HCT116 (cell line): Measurements from ENCODE around the gene SC5D. TPM values are rescaled to one million over a fixed set of nuclear protein-coding genes. Genes with fewer than 3 reads are reported as not detected.

Experiments used
- ATAC-seq: fragments of 200-7000 bp; cut with Tn5 transposase; 2 replicates; pipeline ENCODE4 v1.9.1; 2020; ENCODE audit warnings: mild to moderate bottlenecking, moderate library complexity
- BruUV-seq: library from RNA; stranded (reverse); fragments of 400-500 nt; replicated peaks from 2 replicates; lab custom pipeline; 2021; lab: Mats Ljungman, UMichigan
- CTCF ChIA-PET: fragments of 300-600 bp; sonication (Branson Sonifier 250); formaldehyde crosslinking; loops from one replicate; lab custom pipeline; 2021; ENCODE audit warnings: antibody characterized with exemption; lab: Charles Lee
- POLR2A ChIA-PET: fragments of 300-600, 350-600 bp; sonication (Branson Sonifier 250); formaldehyde crosslinking; loops from one replicate; lab custom pipeline; 2021; ENCODE audit warnings: antibody characterized with exemption; lab: Charles Lee
- RAD21 ChIA-PET, 2 experiments: fragments of 300-600 bp; sonication (Branson Sonifier 250); formaldehyde crosslinking; loops; one replicate each; lab custom pipeline; 2023; ENCODE audit warnings: low total read pairs in 2 of 2; ENCODE audit not compliant: uncharacterized antibody in 2 of 2, unreplicated experiment in 2 of 2, low non-redundant PET in 1 of 2; lab: Charles Lee
- DNase-seq: peaks from one replicate; pipeline ENCODE4 v3.0.0-alpha.2; 2010; ENCODE audit warnings: low read depth, low spot score
- H2AFZ ChIP-seq: fragments of 200-600 bp; shearing (Covaris generic), sonication (generic); 2 replicates; pipeline ENCODE4 v1.6.1; 2017; ENCODE audit warnings: low read depth, mixed run types, mixed read lengths, antibody characterized with exemption, low read length; ENCODE audit not compliant: poor library complexity, severe bottlenecking
- H3K27ac ChIP-seq: 2 replicates; pipeline ENCODE4 v1.5.1; 2012; ENCODE audit warnings: low read depth, low read length
- H3K27me3 ChIP-seq: fragments of 200-600 bp; sonication (generic); 2 replicates; pipeline ENCODE4 v1.6.1; 2016; ENCODE audit warnings: mixed run types, low read length, mixed read lengths; ENCODE audit not compliant: insufficient read depth
- H3K36me3 ChIP-seq, 2 experiments: fragments of 200-500 bp in 1 of 2; fragments of 200-600 bp in 1 of 2; sonication (Bioruptor generic) in 1 of 2; sonication (generic) in 1 of 2; 2 replicates each; pipeline versions ENCODE4 v1.5.1 to v1.6.1; 2014 to 2016; ENCODE audit warnings: low read length in 2 of 2, inconsistent platforms in 1 of 2, mixed read lengths in 1 of 2, mixed run types in 1 of 2; ENCODE audit not compliant: insufficient read depth in 2 of 2, control insufficient read depth in 1 of 2
- H3K4me1 ChIP-seq, 2 experiments: fragments of 200-600 bp in 1 of 2; sonication (generic) in 1 of 2; 2 replicates each; pipeline versions ENCODE4 v1.5.1 to v1.6.1; 2012 to 2017; ENCODE audit warnings: low read length in 2 of 2, inconsistent platforms in 1 of 2, mild to moderate bottlenecking in 1 of 2, mixed read lengths in 1 of 2, mixed run types in 1 of 2, moderate library complexity in 1 of 2; ENCODE audit not compliant: insufficient read depth in 2 of 2, control insufficient read depth in 1 of 2
- H3K4me2 ChIP-seq: fragments of 200-600 bp; sonication (generic); 2 replicates; pipeline ENCODE4 v1.6.1; 2017; ENCODE audit warnings: mixed run types, low read length, mixed read lengths
- H3K4me3 ChIP-seq, 2 experiments: fragments of 200-600 bp in 1 of 2; sonication (generic) in 1 of 2; replicated peaks in 1 of 2; 2 replicates each; pipeline ENCODE4 v1.5.1; 2011 to 2016; ENCODE audit warnings: low read length in 2 of 2, control low read depth in 1 of 2, low read depth in 1 of 2, mild to moderate bottlenecking in 1 of 2, mixed read lengths in 1 of 2, mixed run types in 1 of 2
- H3K79me2 ChIP-seq: fragments of 200-600 bp; sonication (generic); 2 replicates; pipeline ENCODE4 v1.6.1; 2017; ENCODE audit warnings: mild to moderate bottlenecking, mixed run types, low read length, moderate library complexity, mixed read lengths; ENCODE audit not compliant: insufficient read depth
- H3K9ac ChIP-seq: fragments of 200-600 bp; sonication (generic); 2 replicates; pipeline ENCODE4 v1.6.1; 2016; ENCODE audit warnings: low read length, mixed read lengths
- H3K9me2 ChIP-seq: fragments of 200-600 bp; sonication (generic), shearing (Covaris generic); 2 replicates; pipeline ENCODE4 v1.6.1; 2017; ENCODE audit warnings: mixed run types, mild to moderate bottlenecking, moderate library complexity; ENCODE audit not compliant: insufficient read depth
- H3K9me3 ChIP-seq, 2 experiments: fragments of 200-500 bp in 1 of 2; fragments of 200-600 bp in 1 of 2; sonication (Bioruptor generic) in 1 of 2; sonication (generic) in 1 of 2; 2 replicates each; pipeline ENCODE4 v1.6.1; 2014 to 2017; ENCODE audit warnings: low read length in 2 of 2, mixed read lengths in 2 of 2, inconsistent platforms in 1 of 2, low read depth in 1 of 2, mild to moderate bottlenecking in 1 of 2, mixed run types in 1 of 2, moderate library complexity in 1 of 2; ENCODE audit not compliant: control insufficient read depth in 1 of 2, insufficient read depth in 1 of 2
- H4K20me1 ChIP-seq: fragments of 200-600 bp; sonication (generic), shearing (Covaris generic); 2 replicates; pipeline ENCODE4 v1.6.1; 2017; ENCODE audit warnings: mixed run types, mild to moderate bottlenecking, moderate library complexity; ENCODE audit not compliant: insufficient read depth
- EZH2 ChIP-seq: fragments of 200-600 bp; sonication (generic); IDR thresholded peaks from 2 replicates; pipeline ENCODE4 v1.6.1; 2017; ENCODE audit warnings: antibody characterized with exemption, mixed run types
- SIN3A ChIP-seq: IDR thresholded peaks from 2 replicates; pipeline ENCODE4 v1.6.1; 2012; ENCODE audit warnings: low read depth
- SP1 ChIP-seq: IDR thresholded peaks from 2 replicates; pipeline ENCODE4 v1.6.1; 2012; ENCODE audit warnings: low read depth
- intact Hi-C: fragments of 100-400 bp; cut with micrococcal nuclease; formaldehyde crosslinking; loops from 2 replicates; pipeline ENCODE4 v1.10.0; 2022
- total RNA-seq: library from RNA; stranded (reverse); gene quantifications from one replicate; pipeline ENCODE4 v1.2.1, GENCODE V29; 2021; ENCODE audit not compliant: unreplicated experiment
- TF ChIP-seq, protein P1 (sequence below): IDR thresholded peaks from 2 replicates; pipeline ENCODE4 v1.6.1; 2012; ENCODE audit warnings: low read depth
- TF ChIP-seq, protein P2 (sequence below), 3 experiments: fragments of 200-600 bp in 1 of 3; sonication (generic) in 1 of 3; IDR thresholded peaks in 2 of 3; conservative IDR thresholded peaks in 1 of 3; 2 replicates each; pipeline ENCODE4 v1.5.1; 2012 to 2017; ENCODE audit warnings: low read depth in 2 of 3, low read length in 2 of 3, antibody characterized with exemption in 1 of 3, borderline replicate concordance in 1 of 3, control low read depth in 1 of 3, mild to moderate bottlenecking in 1 of 3, mixed read lengths in 1 of 3, mixed run types in 1 of 3, moderate library complexity in 1 of 3; ENCODE audit not compliant: insufficient read depth in 1 of 3

Gene SC5D
- total RNA-seq, 1 experiment from 2014 or later, result 24.1 TPM

DNA sequence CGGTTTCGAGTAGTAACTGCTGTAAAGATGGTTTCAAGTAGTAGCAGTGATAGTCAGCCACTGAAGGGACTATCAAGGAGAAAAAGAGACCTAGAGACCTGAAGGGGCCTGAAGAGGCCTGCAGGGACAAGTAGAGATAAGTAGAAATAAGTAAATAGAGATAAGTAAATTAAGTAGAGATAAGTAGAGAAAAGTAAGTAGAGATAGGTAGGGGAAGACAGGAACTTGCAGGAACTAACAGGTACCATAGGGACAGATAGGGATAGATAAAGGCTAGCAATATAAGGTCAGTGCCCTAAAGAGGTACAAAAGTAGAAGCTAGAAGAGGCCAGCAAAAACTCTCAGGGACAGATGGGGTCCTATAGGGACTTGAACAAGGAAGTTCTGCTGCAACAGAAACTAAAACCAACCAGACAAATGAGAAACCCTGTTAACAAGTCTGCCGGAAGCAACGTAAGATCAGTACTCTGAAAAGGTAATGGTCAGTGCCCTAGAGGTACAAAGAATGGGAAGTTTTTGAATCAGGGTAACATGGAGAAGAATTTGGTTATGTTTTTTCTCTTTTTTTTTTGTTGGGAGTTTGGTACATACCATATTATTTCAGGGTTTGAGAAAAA lies 9.6 kb upstream of the SC5D start (continued):
- TF ChIP-seq, protein P1, sequence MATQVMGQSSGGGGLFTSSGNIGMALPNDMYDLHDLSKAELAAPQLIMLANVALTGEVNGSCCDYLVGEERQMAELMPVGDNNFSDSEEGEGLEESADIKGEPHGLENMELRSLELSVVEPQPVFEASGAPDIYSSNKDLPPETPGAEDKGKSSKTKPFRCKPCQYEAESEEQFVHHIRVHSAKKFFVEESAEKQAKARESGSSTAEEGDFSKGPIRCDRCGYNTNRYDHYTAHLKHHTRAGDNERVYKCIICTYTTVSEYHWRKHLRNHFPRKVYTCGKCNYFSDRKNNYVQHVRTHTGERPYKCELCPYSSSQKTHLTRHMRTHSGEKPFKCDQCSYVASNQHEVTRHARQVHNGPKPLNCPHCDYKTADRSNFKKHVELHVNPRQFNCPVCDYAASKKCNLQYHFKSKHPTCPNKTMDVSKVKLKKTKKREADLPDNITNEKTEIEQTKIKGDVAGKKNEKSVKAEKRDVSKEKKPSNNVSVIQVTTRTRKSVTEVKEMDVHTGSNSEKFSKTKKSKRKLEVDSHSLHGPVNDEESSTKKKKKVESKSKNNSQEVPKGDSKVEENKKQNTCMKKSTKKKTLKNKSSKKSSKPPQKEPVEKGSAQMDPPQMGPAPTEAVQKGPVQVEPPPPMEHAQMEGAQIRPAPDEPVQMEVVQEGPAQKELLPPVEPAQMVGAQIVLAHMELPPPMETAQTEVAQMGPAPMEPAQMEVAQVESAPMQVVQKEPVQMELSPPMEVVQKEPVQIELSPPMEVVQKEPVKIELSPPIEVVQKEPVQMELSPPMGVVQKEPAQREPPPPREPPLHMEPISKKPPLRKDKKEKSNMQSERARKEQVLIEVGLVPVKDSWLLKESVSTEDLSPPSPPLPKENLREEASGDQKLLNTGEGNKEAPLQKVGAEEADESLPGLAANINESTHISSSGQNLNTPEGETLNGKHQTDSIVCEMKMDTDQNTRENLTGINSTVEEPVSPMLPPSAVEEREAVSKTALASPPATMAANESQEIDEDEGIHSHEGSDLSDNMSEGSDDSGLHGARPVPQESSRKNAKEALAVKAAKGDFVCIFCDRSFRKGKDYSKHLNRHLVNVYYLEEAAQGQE, result no peak
- TF ChIP-seq, all 23 proteins: peak for 0

DNA sequence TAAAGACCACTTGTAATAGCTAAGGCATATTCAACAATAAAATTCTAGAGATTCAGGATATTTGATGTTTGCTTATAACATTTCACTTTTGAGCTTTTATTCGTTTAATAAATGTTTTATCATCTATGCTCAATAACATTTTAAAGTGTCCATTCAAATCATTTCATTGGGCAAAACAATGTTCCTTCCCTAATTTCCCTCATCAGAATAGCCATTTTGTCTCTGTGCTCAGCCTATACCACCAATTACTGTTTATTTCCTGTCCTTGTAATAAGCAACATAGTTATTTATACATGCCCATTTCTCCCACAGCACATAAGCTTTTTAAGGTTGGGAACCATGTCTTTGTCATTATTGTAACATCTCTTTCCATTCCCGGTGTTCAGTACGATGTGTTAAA lies 1.3 kb upstream of the SC5D start:
- Histone ChIP-seq H3K27ac (no peak overlapping the region), H3K36me3 (no peaks in the 10 kb centered on the region), H3K4me1 (peaks cover 5 to 14% of the 10 kb centered on the region in 2 experiments; a peak in 3 of 4 replicates), H3K79me2 (peaks cover 31% of the 10 kb centered on the region), H2AFZ (no peak overlapping the region), H3K4me3 (no peak overlapping the region), H3K4me2 (no peak overlapping the region)
- intact Hi-C loops, result no loop called here
- RAD21 ChIA-PET, result no interaction called here
- TF ChIP-seq, protein P2, sequence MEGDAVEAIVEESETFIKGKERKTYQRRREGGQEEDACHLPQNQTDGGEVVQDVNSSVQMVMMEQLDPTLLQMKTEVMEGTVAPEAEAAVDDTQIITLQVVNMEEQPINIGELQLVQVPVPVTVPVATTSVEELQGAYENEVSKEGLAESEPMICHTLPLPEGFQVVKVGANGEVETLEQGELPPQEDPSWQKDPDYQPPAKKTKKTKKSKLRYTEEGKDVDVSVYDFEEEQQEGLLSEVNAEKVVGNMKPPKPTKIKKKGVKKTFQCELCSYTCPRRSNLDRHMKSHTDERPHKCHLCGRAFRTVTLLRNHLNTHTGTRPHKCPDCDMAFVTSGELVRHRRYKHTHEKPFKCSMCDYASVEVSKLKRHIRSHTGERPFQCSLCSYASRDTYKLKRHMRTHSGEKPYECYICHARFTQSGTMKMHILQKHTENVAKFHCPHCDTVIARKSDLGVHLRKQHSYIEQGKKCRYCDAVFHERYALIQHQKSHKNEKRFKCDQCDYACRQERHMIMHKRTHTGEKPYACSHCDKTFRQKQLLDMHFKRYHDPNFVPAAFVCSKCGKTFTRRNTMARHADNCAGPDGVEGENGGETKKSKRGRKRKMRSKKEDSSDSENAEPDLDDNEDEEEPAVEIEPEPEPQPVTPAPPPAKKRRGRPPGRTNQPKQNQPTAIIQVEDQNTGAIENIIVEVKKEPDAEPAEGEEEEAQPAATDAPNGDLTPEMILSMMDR (IDR thresholded peaks at IDR 0.05 in 2 of 3, conservative IDR thresholded peaks at IDR 0.05 in 1 of 3; ENCODE audit: borderline replicate concordance in 1 of 3, insufficient read depth in 1 of 3, low read depth in 2 of 3, low read length in 2 of 3), result no peak
- no peak for TF ChIP-seq EZH2
- no peak for TF ChIP-seq SIN3A
- TF ChIP-seq SP1, result no peak
- TF ChIP-seq, all 23 proteins: peak for 0
- ATAC-seq, result no peak
- CTCF ChIA-PET, result no interaction called here
- Histone ChIP-seq H3K27me3 (no peaks in the 10 kb centered on the region), H3K9ac (no peak overlapping the region), H4K20me1 (no peaks in the 10 kb centered on the region), H3K9me3 (no peaks in the 10 kb centered on the region), H3K9me2 (no peaks in the 10 kb centered on the region)
- POLR2A ChIA-PET, result no interaction called here
- DNase-seq, result no peak
- BruUV-seq, result no TSS peak
